HCT116 (cell line): ENCODE data around the gene LCAT.

Experiments
- CEBPB ChIP-seq: IDR thresholded peaks from 2 replicates; pipeline ENCODE4 v1.6.1; 2012; ENCODE audit warnings: low read depth
- CTCF ChIP-seq, 3 experiments: fragments of 200-600 bp in 1 of 3; sonication (generic) in 1 of 3; IDR thresholded peaks in 2 of 3; conservative IDR thresholded peaks in 1 of 3; 2 replicates each; pipeline ENCODE4 v1.5.1; 2012 to 2017; ENCODE audit warnings: low read depth in 2 of 3, low read length in 2 of 3, antibody characterized with exemption in 1 of 3, borderline replicate concordance in 1 of 3, control low read depth in 1 of 3, mild to moderate bottlenecking in 1 of 3, mixed read lengths in 1 of 3, mixed run types in 1 of 3, moderate library complexity in 1 of 3; ENCODE audit not compliant: insufficient read depth in 1 of 3
- EZH2 ChIP-seq: fragments of 200-600 bp; sonication (generic); IDR thresholded peaks from 2 replicates; pipeline ENCODE4 v1.6.1; 2017; ENCODE audit warnings: antibody characterized with exemption, mixed run types
- POLR2A ChIP-seq: IDR thresholded peaks from 2 replicates; pipeline ENCODE4 v1.7.0; 2011; ENCODE audit warnings: borderline replicate concordance; ENCODE audit not compliant: insufficient read depth, insufficient read length; ENCODE audit errors: extremely low read depth
- POLR2AphosphoS5 ChIP-seq: IDR thresholded peaks from 2 replicates; pipeline ENCODE4 v1.6.1; 2011; ENCODE audit warnings: mild to moderate bottlenecking, low read depth, low read length, moderate library complexity
- RAD21 ChIP-seq: IDR thresholded peaks from 2 replicates; pipeline ENCODE4 v1.6.1; 2012; ENCODE audit warnings: low read depth, mild to moderate bottlenecking
- REST ChIP-seq: IDR thresholded peaks from 2 replicates; pipeline ENCODE4 v1.6.1; 2012; ENCODE audit warnings: low read depth
- SRF ChIP-seq: IDR thresholded peaks from 2 replicates; pipeline ENCODE4 v1.6.1; 2012; ENCODE audit warnings: low read depth
- ZFX ChIP-seq: fragments of 450-650 bp; IDR thresholded peaks from 2 replicates; pipeline ENCODE4 v1.6.1; 2017
- ZNF274 ChIP-seq: fragments of 200-500 bp; sonication (Bioruptor generic); IDR thresholded peaks from 2 replicates; pipeline ENCODE4 v1.6.1; 2014; ENCODE audit warnings: mild to moderate bottlenecking, low read depth, low read length, inconsistent platforms

GRCh38 chr16:67928147-67928546 is 15.8 kb downstream of the LCAT start:
- TF ChIP-seq CEBPB (no peak), CTCF (IDR thresholded peaks at IDR 0.05 in 2 of 3, conservative IDR thresholded peaks at IDR 0.05 in 1 of 3; ENCODE audit: borderline replicate concordance in 1 of 3, insufficient read depth in 1 of 3, low read depth in 2 of 3, low read length in 2 of 3) (no peak), SRF (no peak), POLR2A (no peak), EZH2 (no peak), REST (no peak), ZFX (no peak), ZNF274 (no peak), POLR2AphosphoS5 (no peak), RAD21 (no peak)
